ENCODE results near the gene PTPRN2. TPM values are rescaled to one million over a fixed set of nuclear protein-coding genes. Genes with fewer than 3 reads are reported as not detected.
"Not testable (repeated sequence)": the region's sequence is repeated elsewhere in the genome, so short reads cannot be mapped to it uniquely, and the experiment has no call there.

PTPRN2 gene
- polyA plus RNA-seq, 1 donor: 1.7 TPM

DNA sequence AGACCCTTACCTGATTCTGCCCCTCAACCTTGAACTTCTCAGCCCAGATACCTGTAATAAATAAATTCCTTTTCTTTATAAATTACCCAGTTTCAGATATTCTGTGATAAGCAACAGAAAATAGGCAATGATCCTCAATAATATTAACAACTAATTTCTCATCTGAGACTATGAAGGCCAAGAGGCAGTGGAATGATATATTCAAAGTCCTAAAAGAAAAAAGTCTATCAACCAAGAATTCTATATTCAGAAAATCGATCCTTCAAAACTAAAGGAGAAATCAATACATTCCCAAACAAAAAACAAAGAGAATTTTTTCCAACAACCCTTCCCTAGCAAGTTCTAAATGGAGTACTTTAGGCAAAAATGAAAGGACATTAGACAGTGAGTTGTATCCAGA is 279.6 kb downstream of the PTPRN2 start:
- DNase-seq (ENCODE audit: low read depth): no peak

DNA sequence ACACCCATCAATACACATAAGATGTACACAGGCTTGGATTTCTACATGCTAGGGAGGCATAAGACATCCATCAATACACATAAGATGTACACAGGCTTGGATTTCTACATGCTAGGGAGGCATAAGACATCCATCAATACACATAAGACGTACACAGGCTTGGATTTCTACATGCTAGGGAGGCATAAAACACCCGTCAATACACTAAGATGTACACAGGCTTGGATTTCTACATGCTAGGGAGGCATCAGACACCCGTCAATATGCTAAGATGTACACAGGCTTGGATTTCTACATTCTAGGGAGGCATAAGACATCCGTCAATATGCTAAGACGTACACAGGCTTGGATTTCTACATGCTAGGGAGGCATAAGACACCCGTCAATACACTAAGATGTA is 283.6 kb downstream of the PTPRN2 start:
- DNase-seq (ENCODE audit: low read depth): not testable (repeated sequence)

DNA sequence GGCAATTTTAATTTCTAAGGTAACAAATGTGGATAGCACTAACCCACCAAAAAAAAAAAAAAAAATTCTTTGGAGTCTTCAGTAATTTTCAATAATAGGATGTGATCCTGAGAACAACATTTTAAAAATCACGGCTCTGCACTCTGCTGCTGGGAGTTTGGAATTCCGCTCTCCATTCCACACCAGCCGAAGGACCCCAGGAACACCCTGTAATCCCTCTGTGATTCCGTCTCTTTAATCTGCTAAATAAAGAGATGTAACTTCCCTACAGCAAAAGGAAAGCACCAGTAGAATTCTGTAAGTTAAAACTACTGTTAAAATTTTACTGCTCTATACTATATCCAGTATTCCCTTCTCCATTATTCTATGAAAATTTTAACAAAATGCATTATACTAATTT is 284.5 kb downstream of the PTPRN2 start:
- DNase-seq (ENCODE audit: low read depth): no peak

DNA sequence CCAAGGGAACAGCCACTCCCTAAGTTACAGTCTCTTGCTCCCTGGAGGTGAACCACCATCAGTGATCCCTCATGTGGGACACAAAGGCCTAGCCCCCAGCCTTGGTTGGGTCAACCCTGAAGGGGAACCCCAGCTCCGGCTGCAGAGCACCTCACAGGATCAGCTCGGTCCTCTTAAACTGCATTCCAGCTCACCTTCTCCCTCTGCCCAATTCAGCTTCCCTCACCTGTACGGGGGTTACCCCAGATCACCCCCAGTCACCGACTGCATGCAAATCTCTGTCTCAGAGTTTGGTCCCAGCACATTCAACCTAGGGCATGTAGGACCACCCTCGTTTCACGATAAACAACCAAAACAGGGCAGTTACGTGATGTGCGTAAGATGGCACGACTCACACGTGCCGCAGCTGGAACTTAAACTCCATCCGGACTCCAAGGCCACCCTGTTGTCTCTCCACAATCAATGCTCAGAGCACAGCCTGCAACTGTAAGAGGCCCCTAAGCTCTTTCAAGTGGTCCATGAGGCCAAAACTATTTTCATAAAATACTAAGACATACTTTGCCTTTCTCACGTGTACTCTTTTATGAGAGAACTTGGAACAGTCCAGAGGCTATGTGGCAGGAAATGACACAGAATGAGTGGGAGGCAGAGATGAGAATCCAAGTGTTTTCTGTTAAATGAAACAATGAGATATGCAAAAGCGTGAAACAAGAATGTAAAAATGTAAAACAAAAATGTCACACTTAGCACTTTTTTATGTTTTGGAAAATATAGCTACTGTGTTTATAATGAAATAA is 285.2 kb downstream of the PTPRN2 start:
- DNase-seq (ENCODE audit: low read depth): no peak

DNA sequence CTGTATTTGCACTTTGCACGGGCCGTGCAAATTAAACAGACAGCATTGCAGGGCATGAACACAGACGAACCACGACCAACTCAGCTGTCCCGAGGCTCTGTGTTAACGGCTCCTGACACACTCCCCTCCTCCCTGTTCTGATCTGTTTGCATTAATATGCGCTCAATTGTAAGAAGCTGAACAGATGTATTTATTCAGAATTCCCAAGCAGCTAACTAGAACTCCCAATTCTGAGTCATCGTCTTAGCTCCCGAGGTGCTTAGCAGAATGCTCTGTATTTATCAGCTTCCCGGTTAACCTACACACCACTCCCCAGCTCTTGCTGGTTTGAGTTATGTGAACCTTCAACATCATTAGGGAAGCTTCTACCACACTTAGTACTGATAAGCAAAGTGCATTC is 286.4 kb downstream of the PTPRN2 start:
- DNase-seq (ENCODE audit: low read depth): no peak

DNA sequence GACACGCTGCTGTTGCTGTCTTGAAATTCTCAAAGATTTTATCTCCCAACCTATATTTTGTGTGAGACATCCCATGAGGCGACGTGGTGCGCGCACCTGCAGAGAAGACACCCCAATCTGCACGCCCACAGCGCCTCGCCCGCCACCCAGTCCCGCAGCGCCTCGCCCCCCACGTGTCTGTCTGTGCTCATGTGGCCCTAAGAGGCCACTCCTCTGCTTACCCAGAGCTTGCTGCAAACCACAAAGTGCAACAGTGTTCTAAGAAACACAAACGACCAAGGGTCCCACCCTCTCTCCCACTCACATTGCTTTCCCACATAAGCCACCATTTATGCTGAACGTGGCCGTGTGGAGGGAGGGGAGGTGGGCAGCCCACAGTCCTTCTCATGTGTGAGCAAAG is 287.2 kb downstream of the PTPRN2 start:
- DNase-seq (ENCODE audit: low read depth): no peak

DNA sequence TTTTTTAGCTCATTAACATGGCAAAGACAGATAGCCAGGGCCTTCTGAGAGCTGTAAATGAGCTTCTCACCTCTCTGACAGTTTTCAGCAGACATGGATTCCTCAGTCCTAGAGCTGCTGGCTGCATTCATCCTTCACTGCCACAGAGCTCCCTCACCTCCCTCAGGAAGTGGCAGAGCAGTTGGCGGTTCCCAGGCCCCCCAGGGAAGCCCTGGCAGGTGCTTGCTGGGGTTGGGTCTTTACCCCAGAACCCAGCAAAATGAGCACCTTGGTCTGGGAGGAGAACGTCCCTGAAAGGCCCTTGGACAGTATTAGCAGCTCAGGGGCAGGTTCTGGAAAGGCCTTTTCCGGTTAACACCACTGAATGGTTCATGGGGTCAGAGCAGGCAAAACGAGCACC is 288.0 kb downstream of the PTPRN2 start:
- no peak for DNase-seq (ENCODE audit: low read depth)

DNA sequence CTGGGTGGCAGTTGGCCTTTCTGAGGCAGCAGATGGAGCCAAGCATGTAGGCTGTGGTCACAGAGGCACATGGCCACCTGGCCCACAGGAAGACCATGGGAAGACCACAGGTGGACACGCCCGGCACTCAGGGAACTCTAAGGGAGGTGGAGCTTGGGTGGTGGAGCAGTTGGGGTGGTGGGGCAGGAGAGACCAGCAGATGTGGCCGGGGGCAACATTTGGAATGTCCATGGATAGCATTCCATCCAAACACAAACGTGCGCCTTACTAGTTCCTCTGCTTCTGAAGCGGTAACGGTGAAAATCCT is 290.9 kb downstream of the PTPRN2 start:
- no peak for DNase-seq (ENCODE audit: low read depth)

DNA sequence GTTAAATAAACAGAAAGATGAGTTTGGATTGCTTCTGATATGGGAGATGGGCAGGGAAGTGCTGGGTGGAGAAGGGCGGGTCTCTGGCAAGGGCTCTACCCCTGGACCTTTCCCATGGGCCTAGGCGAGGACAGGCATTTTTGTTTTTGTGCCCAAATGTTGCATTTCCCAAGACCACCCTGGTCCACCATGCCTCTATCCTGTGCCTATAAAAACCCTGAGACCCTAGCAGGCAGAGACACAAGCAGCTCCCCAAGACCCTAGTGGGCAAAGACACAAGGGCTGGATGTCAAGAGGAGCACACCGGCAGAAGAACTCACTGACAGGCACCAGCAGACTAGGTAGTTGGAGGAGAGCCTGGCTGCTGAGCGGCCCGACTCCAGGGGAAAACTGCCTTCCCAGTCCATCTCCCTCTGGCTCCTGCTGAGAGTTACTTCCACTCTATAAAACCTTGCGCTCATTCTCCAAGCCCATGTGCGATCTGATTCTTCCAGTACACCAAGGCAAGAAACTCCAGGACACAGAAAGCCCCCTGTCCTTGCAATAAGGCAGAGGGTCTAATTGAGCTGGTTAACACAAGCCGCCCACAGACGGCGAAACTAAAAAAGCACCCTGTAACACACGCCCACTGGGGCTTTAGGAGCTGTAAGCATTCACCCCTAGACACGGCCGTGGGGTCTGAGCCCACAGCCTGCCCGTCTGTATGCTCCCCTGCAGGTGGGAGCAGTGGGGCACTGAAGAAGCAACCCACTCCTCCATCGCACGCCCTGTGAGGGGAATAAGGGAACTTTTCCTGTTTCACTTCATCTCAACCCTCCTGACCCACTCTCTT is 291.4 kb downstream of the PTPRN2 start:
- DNase-seq (ENCODE audit: low read depth): no peak

DNA sequence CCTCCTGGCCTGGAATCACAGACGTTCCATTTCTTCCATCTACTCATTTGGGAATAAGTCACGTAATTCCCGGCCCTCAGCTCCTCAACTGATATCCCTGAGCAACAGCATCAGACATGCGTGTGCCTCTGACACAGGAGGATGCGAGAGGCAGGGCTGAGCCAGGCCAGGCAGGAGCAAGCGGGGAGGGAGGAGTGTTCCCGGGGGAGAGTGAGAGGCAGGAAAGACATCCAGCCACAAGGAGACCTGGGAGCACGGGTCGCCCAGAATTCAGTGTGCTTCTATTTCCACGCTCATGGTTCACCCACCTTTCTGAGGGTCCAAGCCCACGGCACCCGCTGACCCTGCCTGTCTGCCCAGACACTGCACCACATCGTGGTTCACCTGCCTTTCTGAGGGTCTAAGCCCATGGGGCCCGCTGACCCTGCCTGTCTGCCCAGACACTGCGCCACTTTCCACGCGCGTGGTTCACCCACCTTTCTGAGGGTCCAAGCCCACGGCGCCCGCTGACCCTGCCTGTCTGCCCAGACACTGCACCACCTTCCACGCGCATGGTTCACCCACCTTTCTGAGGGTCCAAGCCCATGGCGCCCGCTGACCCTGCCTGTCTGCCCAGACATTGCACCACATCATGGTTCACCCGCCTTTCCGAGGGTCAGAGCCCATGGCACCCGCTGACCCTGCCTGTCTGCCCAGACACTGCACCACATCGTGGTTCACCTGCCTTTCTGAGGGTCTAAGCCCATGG is 293.0 kb downstream of the PTPRN2 start:
- not testable (repeated sequence) for DNase-seq (ENCODE audit: low read depth)

DNA sequence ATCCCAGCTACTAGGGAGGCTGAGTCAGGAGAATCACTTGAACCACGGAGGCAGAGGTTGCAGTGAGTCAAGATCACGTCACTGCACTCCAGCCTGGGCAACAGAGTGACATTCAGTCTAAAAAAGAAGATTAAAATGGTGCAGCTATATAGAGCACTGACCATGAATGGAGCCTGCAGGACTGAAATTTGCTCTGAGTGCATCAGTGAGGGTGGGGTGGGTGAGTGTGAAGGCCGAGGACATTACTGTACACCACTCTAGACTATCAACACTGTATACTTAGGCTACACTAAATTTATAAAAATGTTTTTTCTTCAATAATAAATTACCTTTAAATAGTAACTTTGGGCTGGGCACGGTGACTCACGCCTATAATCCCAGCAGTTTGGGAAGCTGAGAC is 294.7 kb downstream of the PTPRN2 start:
- DNase-seq (ENCODE audit: low read depth): no peak

DNA sequence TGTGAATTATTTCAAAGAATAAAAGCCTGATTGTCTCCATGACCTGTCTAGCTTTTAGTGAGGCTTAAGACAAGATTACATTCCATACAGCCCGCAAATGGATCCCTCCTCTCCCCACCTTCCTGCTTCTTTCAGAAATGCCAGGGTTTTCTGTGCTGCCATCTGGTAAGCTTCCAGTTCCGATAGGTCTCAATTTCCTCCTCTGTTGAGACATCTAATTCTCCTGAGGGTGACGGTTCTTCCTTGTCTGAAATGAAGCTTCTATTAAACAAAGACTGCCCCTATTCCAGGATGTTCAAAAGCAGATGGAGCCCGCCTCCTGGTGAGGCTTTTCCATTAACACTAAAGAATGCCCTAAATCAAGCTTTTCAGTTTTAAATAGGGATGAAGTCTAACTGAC is 295.6 kb downstream of the PTPRN2 start:
- DNase-seq (ENCODE audit: low read depth): no peak

DNA sequence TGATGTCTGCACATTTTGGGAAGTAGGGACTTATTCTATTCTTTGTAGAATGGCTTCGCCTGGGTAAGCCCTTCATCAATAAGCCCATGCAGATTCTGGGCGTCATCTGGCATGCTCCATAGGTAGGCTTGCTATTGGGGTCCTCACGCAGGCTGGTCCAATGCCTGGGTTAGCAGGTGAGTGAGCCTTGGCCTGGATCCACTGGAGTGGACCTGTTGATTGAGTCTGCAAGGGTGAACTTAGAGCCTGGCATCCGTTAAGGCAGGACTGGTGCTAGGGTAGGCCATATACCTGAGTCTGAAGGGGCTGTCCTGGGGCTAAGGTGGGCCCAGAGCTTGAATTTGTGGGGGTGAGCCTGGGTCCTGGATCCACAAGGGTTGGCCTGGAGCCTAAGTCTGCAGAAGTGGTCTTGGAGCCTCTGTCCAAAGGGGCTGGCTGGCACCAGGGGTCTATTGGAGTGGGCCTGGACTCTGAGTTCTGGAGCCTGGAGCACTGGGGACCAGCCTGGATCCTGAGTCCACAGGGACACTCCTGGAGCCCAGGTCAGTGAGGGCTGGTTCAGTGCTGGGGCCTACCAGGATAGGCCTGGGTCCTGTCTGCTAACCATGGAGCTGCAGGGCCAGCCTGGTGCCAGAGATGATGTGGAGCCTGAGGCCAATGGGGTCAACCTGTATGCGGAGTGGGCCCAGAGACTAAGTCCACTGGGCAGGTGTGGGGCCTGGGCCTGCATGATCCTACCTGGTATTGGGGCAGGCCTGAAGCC is 297.7 kb downstream of the PTPRN2 start:
- DNase-seq (ENCODE audit: low read depth): no peak

DNA sequence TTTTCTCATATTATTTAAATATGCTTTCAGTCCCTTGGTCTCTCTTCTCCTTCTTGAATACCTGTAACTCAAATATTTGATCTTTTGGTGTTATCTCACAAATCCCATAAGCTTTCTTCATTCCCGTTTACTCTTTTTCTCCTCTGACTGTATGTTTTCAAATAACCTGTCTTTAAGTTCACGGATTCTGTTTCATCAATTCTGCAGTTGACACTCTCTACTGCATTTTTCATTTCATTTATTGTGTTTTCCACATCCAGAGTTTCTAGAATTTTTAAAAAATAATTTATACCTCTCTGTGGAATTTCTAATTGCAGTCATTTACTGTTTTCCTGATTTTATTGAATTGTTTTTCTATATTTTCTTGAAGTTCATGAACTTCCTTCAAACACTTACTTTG is 298.4 kb downstream of the PTPRN2 start:
- DNase-seq (ENCODE audit: low read depth): no peak

DNA sequence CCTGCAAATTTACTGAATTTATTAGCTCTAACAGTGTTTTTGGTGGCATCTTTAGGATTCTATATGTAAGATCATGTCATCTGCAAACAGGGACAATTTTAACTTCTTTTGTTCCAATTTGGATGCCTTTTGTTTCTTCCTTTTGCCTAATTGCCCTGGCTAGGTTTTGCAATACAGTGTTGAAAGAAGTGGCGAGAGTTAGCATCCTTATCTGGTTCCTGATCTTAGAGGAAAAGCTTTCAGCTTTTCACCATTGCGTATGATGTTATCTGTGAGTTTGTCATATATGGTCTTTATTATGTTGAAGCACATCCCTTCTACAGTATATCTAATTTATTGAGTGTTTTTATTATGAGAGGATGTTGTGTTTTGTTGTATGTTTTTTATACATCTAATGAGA is 301.4 kb downstream of the PTPRN2 start:
- no peak for DNase-seq (ENCODE audit: low read depth)

DNA sequence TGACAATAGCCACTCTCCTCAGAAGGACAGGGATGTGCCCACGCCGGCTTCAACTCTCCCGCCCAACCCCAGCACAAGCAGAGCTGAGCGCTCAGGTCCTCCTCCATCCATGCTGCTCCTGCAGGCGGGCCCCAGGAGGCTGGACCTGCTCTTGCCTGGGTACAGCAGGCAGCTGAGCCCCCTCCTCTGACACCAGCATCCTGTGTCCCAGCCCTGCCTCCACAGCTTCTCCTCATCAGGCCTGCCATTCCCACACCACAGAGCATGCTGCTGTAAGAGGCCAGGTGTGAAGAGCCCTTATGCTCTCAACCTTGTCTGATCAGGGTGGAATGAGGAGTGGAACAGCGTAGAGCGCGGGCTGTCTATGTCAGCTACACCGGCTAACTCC is 302.2 kb downstream of the PTPRN2 start:
- DNase-seq (ENCODE audit: low read depth): no peak

DNA sequence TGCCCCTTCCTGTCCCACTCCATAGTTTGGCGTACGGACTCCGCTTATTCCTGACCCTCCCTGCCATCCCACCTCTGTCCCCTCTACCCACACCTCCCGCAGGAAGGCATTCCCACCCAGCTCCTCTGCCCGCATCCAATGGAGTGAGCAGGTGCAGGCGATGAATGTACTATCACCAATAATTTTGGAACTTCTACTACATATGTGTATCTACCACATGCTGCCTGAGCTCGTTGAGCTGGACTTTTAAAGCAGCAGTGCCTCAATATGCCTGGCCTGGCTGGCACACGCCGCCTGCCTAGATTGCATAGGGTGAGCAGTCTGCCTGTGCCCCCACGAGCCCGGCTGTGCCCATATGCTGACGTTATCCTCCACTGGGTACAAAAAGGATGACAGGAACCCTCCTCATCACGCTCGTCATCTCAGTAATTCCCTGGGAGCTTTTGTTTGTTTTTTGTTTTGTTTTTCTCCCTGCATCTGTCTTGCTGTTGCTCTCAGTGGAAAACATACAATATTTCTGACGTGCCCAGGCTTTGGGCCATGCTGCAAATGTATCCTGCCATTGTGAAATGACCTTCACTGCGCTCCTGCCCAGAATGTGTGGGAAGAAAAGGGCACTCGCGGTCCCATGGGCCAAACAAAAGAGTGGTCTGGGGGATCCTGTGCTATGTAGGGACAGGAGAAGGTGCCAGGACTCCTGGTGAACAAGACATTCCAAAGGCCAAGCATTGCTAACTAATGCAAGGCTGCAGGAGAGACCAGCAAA is 302.8 kb downstream of the PTPRN2 start:
- no peak for DNase-seq (ENCODE audit: low read depth)

DNA sequence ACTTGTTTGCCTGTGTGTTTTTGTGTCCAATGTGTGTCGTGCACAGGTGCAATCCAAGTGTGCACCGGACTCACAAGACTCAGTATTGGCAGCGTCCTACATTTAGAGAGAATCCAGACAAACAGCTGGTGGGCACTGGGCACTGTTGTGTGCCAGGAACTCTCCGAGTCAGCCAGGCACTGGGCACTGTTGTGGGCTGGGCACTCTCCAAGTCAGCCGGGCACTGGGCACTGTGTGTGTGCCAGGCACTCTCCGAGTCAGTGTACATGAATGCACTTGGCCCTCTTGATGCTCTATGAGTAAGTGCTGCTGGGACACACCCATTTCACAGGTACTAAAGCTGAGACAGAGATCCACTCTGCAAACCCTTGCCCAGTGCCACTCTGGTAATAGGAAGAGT is 303.5 kb downstream of the PTPRN2 start:
- no peak for DNase-seq (ENCODE audit: low read depth)

DNA sequence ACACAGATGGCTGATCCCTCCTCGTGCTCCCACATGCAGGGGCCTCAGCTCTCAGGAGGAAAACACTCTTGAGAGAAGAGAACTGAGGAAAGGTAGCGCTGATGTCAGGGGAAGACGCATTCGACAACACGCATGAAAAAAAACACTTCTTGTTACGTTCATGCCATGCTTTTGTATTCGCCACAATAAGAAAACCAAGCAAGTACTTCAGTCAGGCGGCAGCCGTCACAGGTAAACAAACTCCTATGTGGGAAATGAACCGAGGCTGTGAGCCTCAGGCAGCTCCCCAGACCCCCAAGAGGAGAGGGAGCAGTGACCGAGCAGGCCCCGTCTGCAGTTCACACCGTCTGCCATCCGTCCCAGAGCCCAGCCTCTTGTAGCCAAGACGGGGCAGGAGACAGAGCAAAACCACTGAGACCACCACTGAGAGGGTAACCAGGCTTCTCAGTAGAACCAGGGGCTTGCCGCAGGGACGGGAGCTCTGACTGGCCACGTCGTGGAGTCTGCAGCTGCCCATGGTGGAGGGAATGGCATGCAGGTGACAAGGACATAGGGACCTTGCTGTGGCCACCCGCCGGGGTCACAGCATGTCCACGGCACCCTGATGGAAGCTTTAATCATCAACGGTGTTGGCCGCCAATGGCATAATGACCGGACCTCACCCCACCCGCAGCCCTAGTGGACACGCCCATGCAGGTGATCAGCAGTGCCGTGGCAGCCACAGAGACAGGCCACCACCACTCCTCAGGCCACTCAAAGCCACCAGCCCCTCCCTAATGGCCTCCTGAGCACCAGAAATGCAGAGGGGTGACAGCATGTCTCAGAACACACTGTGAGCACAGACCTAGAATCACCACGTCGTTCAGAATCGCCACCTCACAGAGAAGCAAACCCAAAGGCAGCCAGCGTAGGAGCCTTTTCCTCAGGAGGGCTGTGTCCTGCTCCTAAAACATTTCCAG is 304.3 kb downstream of the PTPRN2 start:
- no peak for DNase-seq (ENCODE audit: low read depth)

DNA sequence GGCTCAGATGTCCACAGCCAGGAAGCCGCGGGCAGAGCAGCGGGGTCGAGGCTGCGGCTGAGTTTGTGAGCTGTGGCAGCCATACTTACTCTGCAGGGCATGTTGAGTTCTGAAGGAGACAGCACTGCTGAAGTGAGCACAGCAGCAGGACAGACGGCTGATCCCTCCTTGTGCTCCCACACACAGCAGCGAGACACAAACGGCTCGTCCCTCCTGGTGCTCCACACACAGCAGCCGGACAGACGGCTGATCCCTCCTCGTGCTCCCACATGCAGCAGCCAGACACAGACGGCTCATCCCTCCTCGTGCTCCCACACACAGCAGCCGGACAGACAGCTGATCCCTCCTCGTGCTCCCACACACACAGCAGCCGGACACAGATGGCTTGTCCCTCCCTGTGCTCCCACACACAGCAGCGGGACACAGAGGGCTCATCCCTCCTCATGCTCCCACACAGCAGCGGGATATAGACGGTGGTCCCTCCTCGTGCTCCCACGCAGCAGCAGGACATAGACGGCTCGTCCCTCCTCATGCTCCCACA is 305.1 kb downstream of the PTPRN2 start:
- DNase-seq (ENCODE audit: low read depth): no peak
